Stimulated activated CD4-positive, alpha-beta T cell treated with anti-CD3 and anti-CD28 coated beads, Interleukin-4, amount 100 ng/mL, for 1 hour (primary cell): ENCODE results near the gene PRF1.
A peak's percentile ranks its signal among the peaks of the same experiment; 100 is the strongest.
"Not testable (repeated sequence)": the region's sequence is repeated elsewhere in the genome, so short reads cannot be mapped to it uniquely, and the experiment has no call there.

ENCODE experiments used
- DNase-seq: peaks from one replicate; pipeline ENCODE4 v3.0.0-alpha.2; 2020

PRF1 gene

DNA sequence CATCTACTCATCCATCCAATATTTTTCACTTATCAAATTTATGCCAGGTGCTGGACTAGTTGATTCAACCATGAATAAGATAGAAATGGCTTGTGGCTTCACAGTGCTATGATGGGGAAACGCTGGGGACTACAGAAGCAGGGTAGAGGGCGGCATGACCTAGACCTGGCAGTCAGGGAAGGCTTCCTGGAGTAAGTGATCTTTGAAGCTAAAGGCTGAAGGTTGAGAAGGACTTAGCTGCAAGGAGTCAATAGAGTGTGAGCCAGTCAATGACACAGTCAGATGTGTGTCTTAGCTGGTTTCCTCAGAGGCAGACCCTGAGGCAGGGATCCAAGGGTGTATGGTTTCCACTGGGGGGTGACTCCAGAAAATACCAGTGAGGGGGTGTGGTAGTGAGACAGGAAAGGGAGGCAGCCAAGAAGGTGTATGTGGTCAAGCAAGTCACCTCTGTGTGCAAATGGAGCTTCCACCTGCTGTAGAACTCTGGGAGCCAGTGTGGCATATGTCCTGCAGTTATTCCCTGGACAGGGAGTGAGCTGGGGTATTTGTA lies 10.3 kb downstream of the PRF1 start:
- DNase-seq = no peak

DNA sequence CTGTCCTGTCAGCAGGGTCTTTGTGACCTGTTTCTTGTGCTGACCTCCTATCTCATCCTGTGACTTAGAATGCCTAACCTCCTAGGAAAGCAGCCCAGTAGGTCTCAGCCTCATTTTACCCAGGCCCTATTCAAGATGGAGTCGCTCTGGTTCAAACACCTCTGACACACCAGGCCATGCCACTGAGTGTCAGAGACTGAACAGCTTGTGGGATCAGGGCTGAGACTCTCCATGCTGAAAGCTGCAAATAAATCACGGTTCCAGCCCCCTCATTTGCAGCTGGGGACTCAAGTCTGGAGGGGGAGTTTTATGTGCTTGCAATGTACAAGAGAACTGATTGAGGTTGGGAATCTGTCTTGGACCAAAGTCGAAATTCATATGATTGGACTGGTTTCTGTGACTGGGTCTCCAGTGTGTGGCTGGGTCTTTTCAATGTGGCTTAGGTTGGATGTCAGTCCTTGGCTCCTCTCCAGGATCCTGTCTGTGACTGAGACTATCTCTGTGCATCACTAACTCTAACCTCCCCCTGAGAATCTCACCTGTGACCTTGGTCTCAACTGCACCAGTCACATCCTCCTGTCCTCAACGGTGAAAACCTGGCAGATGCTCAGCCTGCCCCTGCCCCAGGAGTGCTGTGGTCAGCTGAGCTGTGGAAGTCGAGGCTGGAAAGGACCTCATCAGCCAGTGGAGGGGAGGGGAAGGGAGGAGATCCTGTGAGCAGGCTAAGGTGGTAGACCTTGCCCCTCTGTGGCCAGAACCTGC lies 11.7 kb downstream of the PRF1 start:
- DNase-seq = no peak

DNA sequence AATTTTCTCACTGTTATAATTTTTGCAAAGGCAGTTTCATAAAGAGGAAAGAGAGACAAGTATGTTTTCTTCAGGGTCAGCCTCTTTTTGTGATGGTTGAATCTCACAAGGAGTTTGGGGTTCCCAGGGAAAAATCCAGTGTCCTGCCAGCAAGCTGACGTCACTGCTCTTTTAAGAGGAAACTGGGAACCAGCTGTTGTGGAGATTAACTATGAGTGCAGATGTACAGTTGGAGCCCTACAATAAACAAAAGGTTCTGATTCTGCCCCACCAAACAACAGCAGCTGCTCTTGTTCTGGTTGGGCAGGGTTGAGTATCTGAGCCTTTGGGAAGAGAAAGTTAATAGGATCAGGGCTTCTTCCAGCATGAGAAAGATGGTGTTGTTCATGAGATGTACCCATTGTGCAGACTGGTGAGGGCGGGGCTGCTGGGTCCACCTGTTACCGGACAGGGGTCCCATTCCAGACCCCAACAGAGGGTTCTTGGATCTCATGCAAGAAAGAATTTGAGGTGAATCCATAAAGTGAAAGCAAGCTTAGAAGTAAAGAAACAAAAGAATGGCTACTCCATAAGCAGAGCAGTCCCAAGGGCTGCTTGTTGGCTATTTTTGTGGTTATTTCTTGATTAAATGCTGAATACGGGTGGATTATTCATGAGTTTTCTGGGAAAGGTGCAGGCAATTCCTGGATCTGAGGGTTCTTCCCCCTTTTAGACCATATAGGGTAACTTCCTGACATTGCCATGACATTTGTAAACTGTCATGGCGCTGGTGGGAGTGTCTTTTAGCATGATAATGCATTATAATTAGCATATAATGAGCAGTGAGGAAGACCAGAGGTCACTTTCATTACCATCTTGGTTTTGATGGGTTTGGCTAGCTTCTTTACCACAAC lies 12.5 kb downstream of the PRF1 start:
- DNase-seq = no peak

DNA sequence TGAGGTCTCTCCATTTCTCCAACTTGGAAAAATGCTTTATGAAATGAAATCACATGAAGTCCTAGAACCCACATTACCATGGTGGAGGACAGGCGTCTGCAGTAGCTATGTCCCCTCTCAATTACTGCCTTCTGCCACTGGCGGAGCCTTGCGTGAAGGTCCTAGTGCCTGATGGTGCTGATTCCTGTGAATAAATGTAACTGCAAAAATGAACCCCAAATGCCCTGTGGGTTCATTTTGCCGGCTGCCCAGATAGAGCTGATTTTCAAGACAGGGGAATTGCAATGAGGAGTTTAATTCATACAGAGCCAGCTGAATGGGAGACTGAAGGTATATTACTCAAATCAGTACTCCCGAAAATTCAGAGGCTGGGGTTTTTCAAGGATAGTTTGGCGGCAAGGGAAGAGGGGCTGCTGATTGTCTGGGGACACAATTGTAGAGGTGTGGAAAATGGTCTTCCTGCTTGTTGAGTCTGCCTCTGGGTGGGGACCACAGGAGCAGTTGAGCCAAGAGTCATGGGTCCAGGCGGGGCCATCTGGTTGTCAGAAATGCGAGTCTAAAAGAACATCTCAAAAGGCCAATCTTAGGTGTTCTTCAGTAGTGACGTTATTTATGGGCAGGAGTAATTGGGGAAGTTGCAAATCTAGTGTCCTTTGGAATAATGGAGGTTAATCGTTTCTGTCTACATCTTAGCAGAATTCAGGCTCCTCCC lies 13.5 kb downstream of the PRF1 start:
- DNase-seq = no peak

DNA sequence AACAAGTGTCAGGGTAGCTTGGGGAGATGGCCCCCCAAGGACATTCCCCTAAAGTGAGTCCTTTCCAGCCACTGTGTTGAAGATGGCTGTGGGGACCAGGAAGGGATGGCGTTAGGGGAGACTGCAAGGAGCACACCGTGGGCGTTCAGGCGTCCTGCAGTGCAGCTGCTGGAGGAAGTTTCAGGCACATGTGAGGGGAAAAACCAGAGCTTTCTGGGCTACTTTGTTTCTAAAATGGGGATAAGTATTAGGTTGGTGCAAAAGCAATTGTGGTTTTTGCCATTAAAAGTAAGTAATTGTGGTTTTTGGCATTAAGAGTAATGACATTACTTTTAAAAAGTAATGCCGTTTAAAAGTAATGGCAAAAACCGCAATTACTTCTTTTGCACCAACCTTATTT lies 14.3 kb downstream of the PRF1 start:
- DNase-seq = no peak

DNA sequence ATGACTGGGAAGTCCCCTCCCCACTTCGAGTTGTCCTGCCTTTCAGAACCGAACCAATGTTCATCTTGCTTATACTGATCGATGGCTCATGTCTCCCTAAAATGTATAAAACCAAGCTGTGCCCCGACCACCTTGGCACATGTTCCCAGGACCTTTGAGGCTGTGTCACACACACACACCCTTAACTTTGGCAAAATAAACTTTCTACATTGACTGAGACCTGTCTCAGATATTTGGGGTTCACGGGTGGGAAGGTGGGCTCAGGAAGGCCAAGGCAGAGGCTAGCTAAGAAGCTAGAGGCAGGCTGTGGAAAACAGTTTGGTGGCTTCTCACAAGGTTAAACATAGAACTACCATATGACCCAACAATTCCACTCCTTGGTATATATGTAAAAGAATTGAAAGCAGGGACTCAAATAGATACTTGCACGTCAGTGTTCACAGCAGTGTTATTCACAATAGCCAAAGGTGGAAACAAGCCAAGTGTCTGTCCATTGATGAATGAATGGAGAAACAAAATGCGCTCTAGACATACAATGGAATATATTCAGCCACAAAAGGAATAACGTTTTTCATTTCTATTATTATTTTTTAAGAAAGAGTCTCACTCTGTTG lies 15.4 kb downstream of the PRF1 start:
- DNase-seq = no peak

DNA sequence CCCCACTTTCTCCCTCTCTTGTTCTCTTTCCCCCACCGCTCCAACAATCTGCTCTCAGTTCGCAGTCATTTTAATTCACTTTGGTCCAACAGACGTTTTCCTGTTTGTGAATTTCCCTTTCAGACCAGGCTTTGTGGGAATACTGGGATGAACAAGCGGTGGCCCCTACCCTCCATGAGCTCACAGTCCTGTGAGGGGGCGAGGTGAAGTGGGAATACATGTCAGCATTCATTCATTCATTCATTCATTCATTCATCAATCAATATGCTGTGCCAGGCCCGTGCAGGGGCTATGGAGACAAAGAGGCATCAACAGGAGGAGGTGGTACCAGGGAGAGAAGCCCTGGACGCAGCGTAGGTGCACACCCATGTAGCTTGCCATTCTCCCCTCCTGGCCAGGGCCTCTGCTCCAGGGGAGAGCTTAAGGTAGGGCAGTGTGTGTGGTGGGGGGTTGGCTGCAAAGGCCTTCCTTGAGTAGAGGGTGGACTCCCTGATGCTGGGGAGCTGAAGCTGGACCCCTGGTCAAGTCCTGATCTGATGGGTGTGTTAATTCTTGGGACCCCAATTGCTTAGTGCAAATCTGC lies 16.1 kb downstream of the PRF1 start:
- no peak for DNase-seq

DNA sequence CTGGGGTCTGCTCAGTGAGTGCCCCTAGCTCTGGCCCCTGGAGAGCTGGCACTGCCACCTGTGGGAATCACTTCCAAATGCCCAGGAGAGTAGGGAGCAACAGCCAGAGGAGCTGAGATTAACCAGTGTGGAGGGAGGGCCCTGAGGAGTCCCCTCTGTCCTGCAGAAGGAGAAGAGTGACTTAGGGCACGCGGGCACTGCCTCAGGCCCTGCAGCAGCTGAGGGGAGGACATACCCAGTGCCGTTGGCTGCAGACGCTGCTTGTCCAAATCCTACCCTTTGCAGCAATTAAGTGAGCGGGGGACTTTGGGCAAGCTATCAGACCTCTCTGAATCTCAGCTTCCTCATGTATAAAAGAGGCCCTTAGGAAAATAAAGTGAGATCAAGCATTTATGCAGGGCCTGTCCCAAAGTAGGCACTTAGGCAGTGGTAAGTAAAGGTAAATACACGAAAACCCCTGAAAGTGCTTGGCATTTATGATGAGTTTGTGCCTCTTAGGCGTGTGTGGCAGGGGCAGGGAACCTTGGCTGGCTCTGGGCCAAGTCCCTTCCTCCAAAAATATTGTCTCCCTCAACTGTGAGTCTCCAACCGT lies 16.9 kb downstream of the PRF1 start:
- no peak for DNase-seq

DNA sequence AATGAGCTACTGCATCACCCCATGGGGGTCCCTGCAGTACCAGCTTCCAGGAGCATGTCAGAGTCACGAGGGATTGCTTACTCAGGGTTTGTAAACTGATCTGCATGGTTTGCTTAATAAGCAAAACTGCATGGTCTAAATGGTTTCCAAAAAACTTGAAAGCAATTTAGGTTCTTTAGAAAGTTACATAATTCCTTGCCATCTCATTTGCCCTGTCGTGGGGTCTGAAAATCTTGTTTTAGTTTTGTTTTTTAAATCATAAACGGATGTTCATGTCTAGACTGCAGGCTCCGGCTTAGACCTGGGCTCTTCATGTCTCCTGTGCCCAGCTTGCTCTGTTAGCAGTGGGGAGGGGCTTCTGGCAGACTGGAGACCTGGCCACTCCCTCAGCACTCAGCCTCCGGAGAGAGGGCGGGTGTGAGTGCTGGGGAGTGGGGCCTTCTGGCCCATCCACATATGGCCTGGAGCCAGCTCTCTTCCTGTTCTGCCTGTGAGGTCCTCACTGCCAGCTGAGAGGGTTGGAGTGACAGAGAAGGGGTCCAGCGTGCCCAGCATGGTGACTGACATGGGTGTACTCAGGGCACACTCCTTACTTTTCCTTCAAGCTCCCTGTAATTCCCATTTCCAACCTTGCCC lies 17.5 kb downstream of the PRF1 start:
- DNase-seq = no peak

DNA sequence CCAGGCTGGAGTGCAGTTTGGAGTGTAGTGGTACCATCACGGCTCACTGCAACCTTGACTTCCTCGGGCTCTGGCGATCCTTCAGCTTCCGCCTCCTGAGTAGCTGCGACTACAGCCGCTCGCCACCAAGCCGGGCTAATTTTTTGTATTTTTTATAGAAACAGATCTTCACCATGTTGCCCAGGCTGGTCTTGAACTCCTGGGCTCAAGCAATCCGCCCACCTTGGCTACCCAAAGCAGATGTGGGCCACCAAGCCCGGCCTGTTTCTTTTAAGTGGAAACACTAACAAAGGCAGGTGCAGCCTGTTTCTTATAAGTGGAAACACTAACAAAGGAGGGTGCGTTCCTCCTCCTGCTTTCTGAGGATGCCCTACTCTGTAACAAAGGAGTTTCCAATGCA lies 18.2 kb downstream of the PRF1 start:
- no peak for DNase-seq

DNA sequence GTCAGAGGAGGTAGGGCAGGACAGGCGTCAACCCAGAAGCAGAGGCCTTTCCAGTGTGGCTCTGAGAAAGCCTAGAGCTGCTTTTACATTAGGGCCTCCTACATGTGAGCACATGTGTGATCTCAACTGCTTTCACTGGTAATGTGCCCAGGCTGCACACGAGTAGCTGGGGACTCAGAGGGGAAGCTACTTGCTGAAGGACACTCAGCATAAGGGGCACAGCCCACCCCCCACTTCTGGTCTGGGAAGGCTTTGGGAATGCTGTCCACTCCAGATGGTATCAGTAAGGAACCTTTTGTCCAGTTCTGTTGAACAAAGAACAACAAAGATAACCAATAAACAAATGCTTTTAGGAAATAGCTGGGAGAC lies 18.9 kb downstream of the PRF1 start:
- DNase-seq = no peak

DNA sequence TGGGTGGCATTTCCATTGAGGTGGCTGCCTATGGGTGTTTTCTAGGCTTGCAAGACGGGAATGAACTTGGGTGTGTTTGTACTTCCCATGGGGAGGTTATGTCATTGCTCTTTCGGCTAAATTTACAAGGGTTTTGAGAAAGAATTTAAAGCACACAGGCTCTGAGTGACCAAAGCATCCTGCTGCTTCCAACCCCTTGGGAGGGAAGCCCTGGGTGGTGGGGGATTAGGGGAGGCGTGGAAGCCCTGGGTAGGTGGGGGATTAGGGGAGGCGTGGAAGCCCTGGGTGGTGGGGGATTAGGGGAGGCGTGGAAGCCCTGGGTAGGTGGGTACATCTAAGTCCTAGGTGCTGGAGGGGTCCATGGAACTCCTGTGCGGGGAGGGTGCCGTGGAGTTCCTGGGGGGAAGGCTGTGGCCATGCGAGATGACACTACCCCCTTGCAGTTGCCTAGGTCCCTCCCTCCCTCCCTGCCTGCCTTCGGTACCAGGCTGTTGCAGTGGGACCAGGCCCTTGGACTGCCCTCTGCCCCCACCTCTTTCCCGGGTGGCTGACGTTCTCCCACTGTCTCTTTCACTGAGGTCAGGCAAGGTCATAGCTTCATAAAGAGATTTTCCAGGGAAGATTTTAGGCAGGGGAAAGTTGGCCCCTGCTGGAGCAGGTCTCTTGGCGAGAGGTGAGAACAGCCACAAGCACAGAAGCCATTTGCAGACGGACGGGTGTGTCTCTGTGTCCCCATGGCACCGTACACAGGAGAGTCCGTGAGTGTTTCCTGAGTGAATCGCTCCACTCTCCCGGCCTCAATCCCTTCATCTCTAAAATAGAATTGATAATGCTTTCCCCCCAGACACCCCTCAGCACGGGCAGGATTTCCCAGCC lies 19.5 kb downstream of the PRF1 start:
- no peak for DNase-seq

DNA sequence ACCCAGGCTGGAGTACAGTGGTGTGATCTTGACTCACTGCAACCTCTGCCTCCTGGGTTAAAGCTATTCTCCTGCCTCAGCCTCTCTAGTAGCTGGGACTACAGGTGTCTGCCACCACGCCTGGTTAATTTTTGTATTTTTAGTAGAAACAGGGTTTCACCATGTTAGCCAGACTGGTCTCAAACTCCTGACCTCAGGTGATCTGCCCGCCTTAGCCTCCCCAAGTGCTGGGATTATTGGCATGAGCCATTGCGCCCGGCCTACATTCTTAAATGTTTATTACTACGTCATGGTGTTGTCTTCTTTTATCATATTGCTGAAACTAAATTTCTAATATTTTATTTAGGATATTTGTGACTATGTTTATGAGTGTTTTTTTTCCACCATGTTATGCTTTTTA lies 21.4 kb downstream of the PRF1 start:
- not testable (repeated sequence) for DNase-seq

DNA sequence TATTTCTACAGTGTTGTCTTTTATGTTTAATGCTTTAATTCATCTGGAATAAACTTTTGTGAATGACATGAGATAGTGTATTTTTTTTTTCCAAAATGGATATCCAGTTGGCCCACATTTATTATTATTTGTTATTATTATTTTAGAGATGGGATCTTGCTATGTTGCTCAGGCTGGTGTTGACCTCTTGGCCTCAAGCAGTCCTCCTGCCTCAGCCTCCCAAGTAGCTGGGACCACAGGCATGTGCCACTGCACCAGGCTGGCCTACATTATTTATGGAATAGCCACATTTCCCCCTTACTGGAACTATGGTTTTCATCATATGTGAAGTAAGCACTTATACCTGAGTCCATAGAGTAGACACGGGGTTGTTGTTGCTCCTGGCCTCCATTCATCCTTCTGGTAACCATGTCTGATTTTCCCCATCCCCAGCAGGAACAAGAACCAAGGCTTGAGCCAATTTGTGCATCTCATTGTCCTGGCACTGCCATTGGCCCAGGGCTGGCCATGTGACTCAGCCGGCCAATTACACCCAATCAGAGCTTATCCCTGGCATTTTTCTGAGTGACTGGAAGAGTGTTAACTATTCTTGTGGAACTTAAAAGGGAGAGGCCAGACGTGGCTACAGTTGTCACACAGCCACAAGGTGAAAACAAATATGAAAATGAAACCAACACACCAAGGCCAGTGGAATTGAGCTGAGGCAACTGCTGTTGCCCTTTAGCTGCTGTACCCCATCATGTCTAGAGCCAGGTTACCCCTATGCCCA lies 23.1 kb downstream of the PRF1 start:
- DNase-seq = no peak

DNA sequence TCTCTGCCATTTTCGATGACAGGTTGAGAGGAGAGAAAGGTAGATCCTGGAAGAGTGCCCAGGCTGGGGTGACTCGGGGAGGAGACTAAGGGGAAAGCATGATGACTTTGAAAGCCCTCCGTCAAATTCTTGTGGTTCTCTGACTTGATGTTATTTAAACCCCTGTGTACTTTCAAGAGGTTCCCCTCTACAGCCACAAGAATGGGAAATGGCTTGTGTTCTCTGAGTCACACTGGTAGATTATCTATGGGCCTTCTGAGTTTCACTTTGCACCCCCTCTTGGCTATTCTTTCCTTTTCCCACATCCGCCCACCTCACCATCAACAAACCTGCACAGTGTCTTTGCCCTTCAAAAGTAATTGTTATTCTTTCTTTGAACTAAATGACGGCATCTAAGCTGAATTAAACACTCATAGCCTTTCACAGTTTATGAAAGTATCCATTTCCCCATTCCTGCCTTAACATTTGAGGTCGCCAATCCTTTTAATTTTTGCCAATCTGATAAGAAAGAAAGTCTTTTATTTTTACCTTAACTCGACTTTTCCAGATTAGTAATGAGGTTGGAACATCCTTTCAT lies 24.1 kb downstream of the PRF1 start:
- DNase-seq = peak; percentile 55

DNA sequence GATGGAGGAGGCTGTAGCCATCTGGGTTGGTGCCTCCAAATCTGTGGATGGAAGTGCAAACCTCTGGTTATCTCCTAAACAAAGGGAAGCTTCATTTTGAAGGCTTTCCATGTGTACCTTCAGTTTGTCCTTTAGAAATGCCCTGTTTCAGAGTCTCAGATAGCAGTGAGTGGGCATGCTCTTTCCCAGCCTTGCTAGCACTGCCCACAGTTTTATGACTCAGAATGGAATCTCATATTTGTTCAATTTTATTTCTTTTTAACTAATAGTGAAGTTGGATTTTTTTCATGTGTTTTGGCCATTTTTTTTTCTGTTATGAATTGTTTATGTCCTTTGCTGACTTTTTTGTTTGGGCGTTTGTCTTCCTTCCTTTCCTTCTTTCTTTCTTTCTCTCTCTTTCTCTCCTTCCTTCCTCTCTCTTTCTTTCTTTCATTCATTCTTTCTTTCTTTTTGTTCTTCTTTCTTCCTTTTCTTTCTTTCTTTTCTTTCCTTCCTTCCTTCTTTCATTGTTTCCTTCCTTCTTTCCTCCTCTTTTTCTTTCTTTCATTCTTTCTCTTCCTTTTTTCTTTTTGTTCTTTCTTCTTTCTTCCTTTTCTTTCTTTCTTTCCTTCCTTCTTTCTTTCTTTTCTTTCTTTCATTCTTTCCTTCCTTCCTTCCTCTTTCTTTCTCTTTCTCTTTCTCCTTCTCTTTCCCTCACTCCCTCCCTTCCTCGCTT lies 25.6 kb downstream of the PRF1 start:
- no peak for DNase-seq

DNA sequence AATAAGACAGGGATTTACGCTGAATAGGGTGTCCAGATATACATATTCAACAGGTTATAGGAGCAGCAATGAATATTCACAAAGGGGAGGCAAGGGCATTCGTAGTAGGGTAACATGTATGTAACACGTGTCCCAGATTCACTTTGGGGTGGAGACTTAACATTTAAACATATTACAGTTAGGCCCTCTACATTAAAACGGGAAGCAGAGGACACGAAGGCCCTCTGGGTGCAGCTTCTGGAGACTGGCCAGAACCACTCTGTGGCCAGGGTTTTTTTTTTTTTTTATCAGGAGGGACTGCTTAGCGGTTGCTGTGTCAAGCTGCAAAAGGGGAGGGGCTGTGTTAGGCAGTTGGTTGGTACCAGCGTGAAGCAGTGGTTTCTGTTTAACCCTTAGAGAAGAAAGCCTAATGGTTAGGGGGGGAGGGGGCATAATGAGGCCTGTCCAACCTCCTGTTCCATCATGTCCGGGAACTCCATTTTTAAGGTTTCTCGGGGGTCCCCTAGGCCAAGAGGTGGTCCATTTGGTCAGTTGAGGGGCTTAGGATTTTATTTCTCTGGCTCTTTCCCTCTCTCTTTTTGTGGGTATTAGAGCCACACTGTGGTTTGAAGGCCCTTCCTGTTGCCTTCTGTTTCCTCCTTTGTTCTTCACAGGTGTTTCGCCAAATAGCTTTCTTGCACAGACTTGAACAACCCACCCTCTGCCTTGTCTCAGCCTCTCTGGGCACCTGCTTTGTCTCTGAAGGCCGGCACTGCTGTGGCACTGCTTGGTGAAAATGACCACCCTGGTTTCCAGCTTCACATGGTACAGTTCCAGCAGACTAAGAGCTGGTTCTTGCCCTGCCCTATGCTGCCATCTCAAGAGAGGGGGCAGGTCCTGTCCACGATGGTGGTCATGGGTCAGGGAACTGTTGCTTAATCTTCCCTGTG lies 26.4 kb downstream of the PRF1 start:
- DNase-seq = no peak

DNA sequence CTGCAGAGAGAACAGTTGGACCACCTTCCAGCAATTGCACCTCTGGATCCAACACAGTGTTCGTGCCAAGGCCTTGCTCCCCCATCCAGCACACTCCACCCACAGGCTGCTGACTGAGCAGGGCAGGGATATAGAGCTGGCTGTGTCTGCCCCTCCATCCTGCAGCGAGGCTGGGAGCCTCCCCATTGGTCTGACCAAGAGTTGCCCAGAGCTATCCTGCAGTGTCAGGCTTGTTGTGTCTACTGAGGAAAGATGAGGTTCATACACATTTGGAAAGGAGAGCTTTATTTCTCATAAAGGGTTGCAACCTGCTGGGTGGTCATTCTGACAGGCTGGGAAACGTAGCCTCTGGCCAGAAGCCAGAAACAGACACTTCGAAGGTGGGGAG lies 27.1 kb downstream of the PRF1 start:
- DNase-seq = no peak
